Stimulated activated naive B cell treated with anti-CD40 and anti-IgM and Interleukin-4, amounts not matched to agents 10 μg/mL and 1 μg/mL and 100 μg/mL, for 72 hours (primary cell): ENCODE data around the gene WNT3.
A peak's percentile ranks its signal among the peaks of the same experiment; 100 is the strongest.

Experiments
- ATAC-seq, 2 donors: fragments of 150-1000 bp; cut with Tn5 transposase; replicated peaks; 2 replicates each; pipeline ENCODE4 v1.10.0; 2021; ENCODE audit warnings: moderate library complexity in 1 of 2
- DNase-seq: peaks from one replicate; pipeline ENCODE4 v3.0.0; 2021
- H3K27ac Mint-ChIP-seq: one replicate; pipeline ENCODE4 v1.8.0; 2022; ENCODE audit warnings: mild to moderate bottlenecking, mixed read lengths
- H3K27me3 Mint-ChIP-seq, 2 donors: one replicate each; pipeline ENCODE4 v1.8.0; 2022; ENCODE audit warnings: mixed read lengths in 2 of 2
- H3K36me3 Mint-ChIP-seq, 2 donors: one replicate each; pipeline ENCODE4 v1.8.0; 2022; ENCODE audit warnings: mixed read lengths in 2 of 2, mild to moderate bottlenecking in 1 of 2
- H3K4me1 Mint-ChIP-seq, 2 donors: one replicate each; pipeline ENCODE4 v1.8.0; 2022; ENCODE audit warnings: mixed read lengths in 2 of 2, mild to moderate bottlenecking in 1 of 2
- H3K4me3 Mint-ChIP-seq, 2 donors: one replicate each; pipeline ENCODE4 v1.8.0; 2022; ENCODE audit warnings: mild to moderate bottlenecking in 2 of 2, mixed read lengths in 2 of 2, moderate library complexity in 1 of 2
- H3K9me3 Mint-ChIP-seq, 2 donors: one replicate each; pipeline ENCODE4 v1.8.0; 2022; ENCODE audit warnings: mixed read lengths in 2 of 2, mild to moderate bottlenecking in 1 of 2

Gene WNT3

GRCh38 chr17:46826116-46826515, 7.6 kb upstream of the WNT3 start:
- Mint-ChIP-seq H3K4me1 (peaks cover 7 to 21% of the 10 kb centered on the region in 2 donors), H3K9me3 (no peaks in the 10 kb centered on the region), H3K27me3 (peaks cover 29 to 48% of the 10 kb centered on the region in 2 donors), H3K36me3 (no peaks in the 10 kb centered on the region), H3K4me3 (no peak overlapping the region), H3K27ac (no peak overlapping the region)
- no peak for ATAC-seq
- DNase-seq, result no peak

- no peak for ATAC-seq
- peaks cover 21 to 39% of the 10 kb centered on the region in 2 donors for H3K4me1 Mint-ChIP-seq
- no peak overlapping the region for H3K27ac Mint-ChIP-seq
- H3K36me3 Mint-ChIP-seq, result no peaks in the 10 kb centered on the region
- peaks cover 40 to 64% of the 10 kb centered on the region in 2 donors for H3K27me3 Mint-ChIP-seq
- no peak overlapping the region for H3K4me3 Mint-ChIP-seq
- no peaks in the 10 kb centered on the region for H3K9me3 Mint-ChIP-seq
- no peak for DNase-seq
These were observed 5.2 kb upstream of the WNT3 start for GRCh38 chr17:46823657-46824056.

- H3K4me3 Mint-ChIP-seq, result no peak overlapping the region
- no peaks in the 10 kb centered on the region for H3K36me3 Mint-ChIP-seq
- H3K27me3 Mint-ChIP-seq, result peaks cover 48 to 67% of the 10 kb centered on the region in 2 donors
- peaks cover 32 to 50% of the 10 kb centered on the region in 2 donors for H3K4me1 Mint-ChIP-seq
- H3K9me3 Mint-ChIP-seq, result no peaks in the 10 kb centered on the region
- ATAC-seq (no peak), DNase-seq (no peak)
- peak overlapping the region; percentile 37 for H3K27ac Mint-ChIP-seq
These were observed 4.0 kb upstream of the WNT3 start for GRCh38 chr17:46822388-46822921.

- Mint-ChIP-seq H3K36me3 (no peaks in the 10 kb centered on the region), H3K27ac (no peak overlapping the region), H3K9me3 (no peaks in the 10 kb centered on the region), H3K4me1 (peaks cover 35 to 57% of the 10 kb centered on the region in 2 donors), H3K27me3 (peaks cover 55 to 74% of the 10 kb centered on the region in 2 donors), H3K4me3 (no peak overlapping the region)
- ATAC-seq, result no peak
- DNase-seq, result no peak
These were observed 3.2 kb upstream of the WNT3 start for GRCh38 chr17:46821482-46822387.

GRCh38 chr17:46820592-46821450, 2.3 kb upstream of the WNT3 start:
- H3K27me3 Mint-ChIP-seq, result peaks cover 64 to 82% of the 10 kb centered on the region in 2 donors
- no peaks in the 10 kb centered on the region for H3K9me3 Mint-ChIP-seq
- peak overlapping the region; percentile 65 for H3K27ac Mint-ChIP-seq
- H3K4me3 Mint-ChIP-seq, result peak overlapping the region; percentile 32 to 83
- H3K36me3 Mint-ChIP-seq, result no peaks in the 10 kb centered on the region
- peaks cover 35 to 58% of the 10 kb centered on the region in 2 donors for H3K4me1 Mint-ChIP-seq
- ATAC-seq (no peak), DNase-seq (no peak)

- peaks cover 66 to 81% of the 10 kb centered on the region in 2 donors for H3K27me3 Mint-ChIP-seq
- H3K9me3 Mint-ChIP-seq, result no peaks in the 10 kb centered on the region
- no peaks in the 10 kb centered on the region for H3K36me3 Mint-ChIP-seq
- ATAC-seq (peak in 1 of 2 donors; percentile 14), DNase-seq (no peak)
- no peak overlapping the region for H3K27ac Mint-ChIP-seq
- H3K4me3 Mint-ChIP-seq, result peak overlapping the region; percentile 32 to 83
- H3K4me1 Mint-ChIP-seq, result peaks cover 35 to 58% of the 10 kb centered on the region in 2 donors
These were observed 1.4 kb upstream of the WNT3 start for GRCh38 chr17:46819906-46820351.

- no peaks in the 10 kb centered on the region for H3K9me3 Mint-ChIP-seq
- no peaks in the 10 kb centered on the region for H3K36me3 Mint-ChIP-seq
- peaks cover 68 to 85% of the 10 kb centered on the region in 2 donors for H3K27me3 Mint-ChIP-seq
- peak overlapping the region; percentile 76 to 83 for H3K4me3 Mint-ChIP-seq
- DNase-seq (no peak), ATAC-seq (peak; percentile 33 to 43)
- no peak overlapping the region for H3K27ac Mint-ChIP-seq
- peaks cover 35 to 58% of the 10 kb centered on the region in 2 donors for H3K4me1 Mint-ChIP-seq
These were observed 702 bp upstream of the WNT3 start for GRCh38 chr17:46818929-46819859.

- no peak for ATAC-seq
- H3K9me3 Mint-ChIP-seq, result no peaks in the 10 kb centered on the region
- DNase-seq, result no peak
- peaks cover 35 to 58% of the 10 kb centered on the region in 2 donors for H3K4me1 Mint-ChIP-seq
- peak overlapping the region; percentile 75 to 83 for H3K4me3 Mint-ChIP-seq
- H3K27ac Mint-ChIP-seq, result no peak overlapping the region
- H3K27me3 Mint-ChIP-seq, result peaks cover 82 to 98% of the 10 kb centered on the region in 2 donors
- H3K36me3 Mint-ChIP-seq, result no peaks in the 10 kb centered on the region
These were observed 637 bp downstream of the WNT3 start for GRCh38 chr17:46817901-46818209.

- peaks cover 85 to 99% of the 10 kb centered on the region in 2 donors for H3K27me3 Mint-ChIP-seq
- H3K36me3 Mint-ChIP-seq, result no peaks in the 10 kb centered on the region
- H3K9me3 Mint-ChIP-seq, result no peaks in the 10 kb centered on the region
- peak overlapping the region; percentile 11 for H3K27ac Mint-ChIP-seq
- DNase-seq (no peak), ATAC-seq (no peak)
- peaks cover 35 to 54% of the 10 kb centered on the region in 2 donors for H3K4me1 Mint-ChIP-seq
- peak overlapping the region; percentile 75 to 83 for H3K4me3 Mint-ChIP-seq
These were observed 1.2 kb downstream of the WNT3 start for GRCh38 chr17:46817151-46817900.

- DNase-seq (no peak), ATAC-seq (no peak)
- H3K9me3 Mint-ChIP-seq, result no peaks in the 10 kb centered on the region
- H3K4me3 Mint-ChIP-seq, result no peak overlapping the region
- no peaks in the 10 kb centered on the region for H3K36me3 Mint-ChIP-seq
- H3K4me1 Mint-ChIP-seq, result peaks cover 24 to 38% of the 10 kb centered on the region in 2 donors
- H3K27ac Mint-ChIP-seq, result no peak overlapping the region
- H3K27me3 Mint-ChIP-seq, result peaks cover 81 to 99% of the 10 kb centered on the region in 2 donors
These were observed 2.8 kb downstream of the WNT3 start for GRCh38 chr17:46815474-46816353.

GRCh38 chr17:46814446-46814845, 4.0 kb downstream of the WNT3 start:
- Mint-ChIP-seq H3K9me3 (no peaks in the 10 kb centered on the region), H3K27ac (no peak overlapping the region), H3K4me1 (peaks cover 16 to 25% of the 10 kb centered on the region in 2 donors), H3K27me3 (peaks cover 69 to 93% of the 10 kb centered on the region in 2 donors), H3K36me3 (no peaks in the 10 kb centered on the region), H3K4me3 (no peak overlapping the region)
- DNase-seq, result no peak
- ATAC-seq, result no peak

GRCh38 chr17:46813920-46814319, 4.6 kb downstream of the WNT3 start:
- no peaks in the 10 kb centered on the region for H3K9me3 Mint-ChIP-seq
- DNase-seq (no peak), ATAC-seq (no peak)
- H3K4me1 Mint-ChIP-seq, result peaks cover 15 to 20% of the 10 kb centered on the region in 2 donors
- no peak overlapping the region for H3K27ac Mint-ChIP-seq
- H3K36me3 Mint-ChIP-seq, result no peaks in the 10 kb centered on the region
- peaks cover 69 to 88% of the 10 kb centered on the region in 2 donors for H3K27me3 Mint-ChIP-seq
- H3K4me3 Mint-ChIP-seq, result no peak overlapping the region
